ENCODE results near the gene RETNLB.

DNA sequence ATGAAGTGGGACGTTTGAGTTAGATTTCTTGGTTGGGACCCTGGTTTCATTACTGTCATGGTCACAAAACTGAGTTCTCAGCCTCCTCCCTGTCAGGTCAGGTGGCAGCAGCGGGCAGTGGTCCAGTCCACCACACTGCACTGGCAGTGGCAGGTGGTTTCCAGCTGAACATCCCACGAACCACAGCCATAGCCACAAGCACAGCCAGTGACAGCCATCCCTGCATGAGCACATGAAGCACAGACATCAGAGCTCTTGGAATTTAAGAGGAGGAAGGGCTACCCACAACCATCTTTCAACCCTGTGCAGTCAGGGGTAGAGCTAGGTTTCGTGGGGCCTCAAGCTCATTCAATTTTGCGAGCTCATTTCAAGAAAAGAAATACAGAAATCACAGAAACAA lies 1.5 kb downstream of the RETNLB start:
- TF ChIP-seq, protein P1, sequence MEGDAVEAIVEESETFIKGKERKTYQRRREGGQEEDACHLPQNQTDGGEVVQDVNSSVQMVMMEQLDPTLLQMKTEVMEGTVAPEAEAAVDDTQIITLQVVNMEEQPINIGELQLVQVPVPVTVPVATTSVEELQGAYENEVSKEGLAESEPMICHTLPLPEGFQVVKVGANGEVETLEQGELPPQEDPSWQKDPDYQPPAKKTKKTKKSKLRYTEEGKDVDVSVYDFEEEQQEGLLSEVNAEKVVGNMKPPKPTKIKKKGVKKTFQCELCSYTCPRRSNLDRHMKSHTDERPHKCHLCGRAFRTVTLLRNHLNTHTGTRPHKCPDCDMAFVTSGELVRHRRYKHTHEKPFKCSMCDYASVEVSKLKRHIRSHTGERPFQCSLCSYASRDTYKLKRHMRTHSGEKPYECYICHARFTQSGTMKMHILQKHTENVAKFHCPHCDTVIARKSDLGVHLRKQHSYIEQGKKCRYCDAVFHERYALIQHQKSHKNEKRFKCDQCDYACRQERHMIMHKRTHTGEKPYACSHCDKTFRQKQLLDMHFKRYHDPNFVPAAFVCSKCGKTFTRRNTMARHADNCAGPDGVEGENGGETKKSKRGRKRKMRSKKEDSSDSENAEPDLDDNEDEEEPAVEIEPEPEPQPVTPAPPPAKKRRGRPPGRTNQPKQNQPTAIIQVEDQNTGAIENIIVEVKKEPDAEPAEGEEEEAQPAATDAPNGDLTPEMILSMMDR (IDR thresholded peaks at IDR 0.05): no peak
- TF ChIP-seq POLR2AphosphoS5 (IDR thresholded peaks at IDR 0.05): no peak

All from prostate gland (tissue), 2 donors.